HepG2 (cell line): ENCODE data around the gene POLRMT. TPM values are rescaled to one million over a fixed set of nuclear protein-coding genes. Genes with fewer than 3 reads are reported as not detected.
A peak's percentile ranks its signal among the peaks of the same experiment; 100 is the strongest.

Experiments
- HDAC1 ChIP-seq: sonication (generic); formaldehyde crosslinking; IDR thresholded peaks from 2 replicates; pipeline ENCODE4 v1.5.1; 2020; ENCODE audit warnings: mild to moderate bottlenecking, missing genetic modification reagents
- HNRNPH1 ChIP-seq: fragments of 200-400 bp; formaldehyde crosslinking; optimal IDR thresholded peaks from 2 replicates; pipeline ENCODE3; 2017; ENCODE audit warnings: mild to moderate bottlenecking, low read depth, low read length
- HNRNPK ChIP-seq: fragments of 200-400 bp; formaldehyde crosslinking; IDR thresholded peaks from 2 replicates; pipeline ENCODE4 v1.6.1; 2018; ENCODE audit warnings: low read length, low read depth, moderate library complexity, mild to moderate bottlenecking; ENCODE audit not compliant: poor library complexity, severe bottlenecking
- ISL2 ChIP-seq: sonication (generic); formaldehyde crosslinking; IDR thresholded peaks from 2 replicates; pipeline ENCODE4 v1.5.0; 2020; ENCODE audit warnings: missing genetic modification reagents
- NCOA1 ChIP-seq: sonication (generic); formaldehyde crosslinking; IDR thresholded peaks from 2 replicates; pipeline ENCODE4 v1.9.0; 2021; ENCODE audit warnings: missing genetic modification reagents
- PCBP2 ChIP-seq: fragments of 200-400 bp; formaldehyde crosslinking; optimal IDR thresholded peaks from 2 replicates; pipeline ENCODE3; 2018; ENCODE audit warnings: low read length, low read depth; ENCODE audit not compliant: poor library complexity, severe bottlenecking
- PITX1 ChIP-seq: sonication (generic); formaldehyde crosslinking; IDR thresholded peaks from 2 replicates; pipeline ENCODE4 v1.5.1; 2020; ENCODE audit warnings: mild to moderate bottlenecking, missing genetic modification reagents
- RFXANK ChIP-seq: IDR thresholded peaks from 2 replicates; pipeline ENCODE4 v1.6.1; 2016
- TCF7 ChIP-seq: sonication (generic); IDR thresholded peaks from 2 replicates; pipeline ENCODE4 v1.6.1; 2016; ENCODE audit warnings: antibody characterized with exemption, low read depth
- TCF7L2 ChIP-seq: IDR thresholded peaks from 2 replicates; pipeline ENCODE4 v1.6.1; 2011; ENCODE audit warnings: mild to moderate bottlenecking, low read depth, low read length, moderate library complexity
- TP53 ChIP-seq: sonication (generic); formaldehyde crosslinking; conservative IDR thresholded peaks from 2 replicates; pipeline ENCODE4 v1.4.0; 2020; ENCODE audit warnings: missing genetic modification reagents
- ZBTB7B ChIP-seq: sonication (generic); formaldehyde crosslinking; IDR thresholded peaks from 2 replicates; pipeline ENCODE4 v1.4.0; 2020; ENCODE audit warnings: missing genetic modification reagents
- ZFP36L1 ChIP-seq: sonication (generic); formaldehyde crosslinking; IDR thresholded peaks from 2 replicates; pipeline ENCODE4 v1.8.0; 2022; ENCODE audit warnings: mild to moderate bottlenecking, missing genetic modification reagents, moderate library complexity
- ZNF230 ChIP-seq: sonication (generic); formaldehyde crosslinking; IDR thresholded peaks from 2 replicates; pipeline ENCODE4 v1.4.0; 2020; ENCODE audit warnings: mild to moderate bottlenecking, missing genetic modification reagents
- ZNF33B ChIP-seq: sonication (generic); formaldehyde crosslinking; IDR thresholded peaks from 2 replicates; pipeline ENCODE4 v1.5.1; 2020; ENCODE audit warnings: mild to moderate bottlenecking, missing genetic modification reagents
- ZNF549 ChIP-seq: sonication (generic); formaldehyde crosslinking; IDR thresholded peaks from 2 replicates; pipeline ENCODE4 v1.5.0; 2020; ENCODE audit warnings: missing genetic modification reagents
- ZNF746 ChIP-seq: sonication (generic); formaldehyde crosslinking; IDR thresholded peaks from 2 replicates; pipeline ENCODE4 v1.8.0; 2022; ENCODE audit warnings: mild to moderate bottlenecking, missing genetic modification reagents
- ZNF772 ChIP-seq: sonication (generic); formaldehyde crosslinking; IDR thresholded peaks from 2 replicates; pipeline ENCODE4 v1.5.0; 2020; ENCODE audit warnings: mild to moderate bottlenecking, missing genetic modification reagents
- ZNF839 ChIP-seq: sonication (generic); formaldehyde crosslinking; IDR thresholded peaks from 2 replicates; pipeline ENCODE4 v1.4.0; 2020; ENCODE audit warnings: missing genetic modification reagents, mild to moderate bottlenecking, borderline replicate concordance
- polyA plus RNA-seq, 8 experiments: library from polyadenylated mRNA; depleted of rRNA in 3 of 8; stranded (reverse) in 7 of 8; unstranded in 1 of 8; fragments of >200 nt; fragmentation: Illumina TruSeq in 4 of 8; extraction: Trizol in 4 of 8; gene quantifications; 2 replicates each; pipeline versions ENCODE4 v1.2.1 to v1.2.3, GENCODE V29; 2011 to 2016; ENCODE audit warnings: low read depth in 4 of 8, missing spikeins in 1 of 8, mixed read lengths in 1 of 8; ENCODE audit not compliant: insufficient read depth in 1 of 8
- total RNA-seq, 5 experiments: library from RNA; depleted of rRNA; stranded (reverse); fragments of >200 nt; fragmentation: Illumina TruSeq; extraction: Trizol; gene quantifications; 2 replicates each; pipeline ENCODE4 v1.2.3, GENCODE V29; 2016; ENCODE audit warnings: low read depth in 1 of 5
- TF ChIP-seq, protein P1 (sequence below): sonication (generic); formaldehyde crosslinking; IDR thresholded peaks from 2 replicates; pipeline ENCODE4 v1.5.1; 2020; ENCODE audit warnings: mild to moderate bottlenecking, missing genetic modification reagents, borderline replicate concordance
- TF ChIP-seq, protein P2 (sequence below): sonication (generic); formaldehyde crosslinking; IDR thresholded peaks from 2 replicates; pipeline ENCODE4 v1.4.0; 2020; ENCODE audit warnings: missing genetic modification reagents
- TF ChIP-seq, protein P3 (sequence below): sonication (generic); formaldehyde crosslinking; IDR thresholded peaks from 2 replicates; pipeline ENCODE4 v1.4.0; 2020; ENCODE audit warnings: mild to moderate bottlenecking, missing genetic modification reagents, borderline replicate concordance
- TF ChIP-seq, protein P4 (sequence below): sonication (generic); formaldehyde crosslinking; IDR thresholded peaks from 2 replicates; pipeline ENCODE4 v1.8.0; 2022; ENCODE audit warnings: mild to moderate bottlenecking, missing genetic modification reagents

The POLRMT gene
- total and polyA plus RNA-seq, 2 of the 13 experiments (the other 11 are each of a cell fraction or from before 2014, with no cell fraction given): 78.0 to 101 TPM

DNA sequence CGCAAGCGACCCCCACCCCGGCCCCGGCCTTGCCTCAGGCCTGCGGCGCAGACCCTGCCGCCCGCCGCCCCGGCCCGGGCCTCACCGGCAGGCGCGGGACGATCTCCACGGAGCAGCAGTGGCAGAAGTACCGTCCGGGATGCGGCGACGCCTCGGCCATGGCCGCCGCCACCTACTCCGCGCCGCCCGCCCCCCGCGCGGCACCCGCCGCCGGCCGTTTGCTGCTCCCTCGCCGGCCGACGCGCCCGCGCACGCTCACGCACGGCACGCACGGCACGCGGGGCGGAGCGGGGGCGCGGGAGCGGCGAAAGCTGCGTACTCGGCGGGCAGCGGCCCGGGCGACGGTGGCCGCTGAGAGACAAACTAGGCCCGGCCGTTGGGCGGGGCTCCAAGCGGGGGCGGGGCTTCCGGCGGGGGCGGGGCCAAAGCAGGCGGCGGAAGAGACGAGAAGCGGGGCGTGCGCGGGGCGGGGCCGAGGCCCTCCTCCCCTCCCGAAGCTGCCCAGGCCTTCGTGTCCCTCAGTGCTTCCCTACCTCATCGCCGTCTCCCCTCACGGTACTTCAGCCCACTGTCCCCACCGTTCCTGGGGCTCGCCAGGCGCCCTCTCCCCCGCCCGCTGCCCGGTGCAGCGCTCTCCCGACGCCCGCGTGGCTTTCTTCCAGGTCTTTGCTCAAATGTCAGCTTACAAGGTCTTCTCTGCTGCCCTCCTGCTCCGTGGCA is 29.8 kb upstream of the POLRMT start, which contains the start of gene RNF126 (continued):
- TF ChIP-seq, protein P1, sequence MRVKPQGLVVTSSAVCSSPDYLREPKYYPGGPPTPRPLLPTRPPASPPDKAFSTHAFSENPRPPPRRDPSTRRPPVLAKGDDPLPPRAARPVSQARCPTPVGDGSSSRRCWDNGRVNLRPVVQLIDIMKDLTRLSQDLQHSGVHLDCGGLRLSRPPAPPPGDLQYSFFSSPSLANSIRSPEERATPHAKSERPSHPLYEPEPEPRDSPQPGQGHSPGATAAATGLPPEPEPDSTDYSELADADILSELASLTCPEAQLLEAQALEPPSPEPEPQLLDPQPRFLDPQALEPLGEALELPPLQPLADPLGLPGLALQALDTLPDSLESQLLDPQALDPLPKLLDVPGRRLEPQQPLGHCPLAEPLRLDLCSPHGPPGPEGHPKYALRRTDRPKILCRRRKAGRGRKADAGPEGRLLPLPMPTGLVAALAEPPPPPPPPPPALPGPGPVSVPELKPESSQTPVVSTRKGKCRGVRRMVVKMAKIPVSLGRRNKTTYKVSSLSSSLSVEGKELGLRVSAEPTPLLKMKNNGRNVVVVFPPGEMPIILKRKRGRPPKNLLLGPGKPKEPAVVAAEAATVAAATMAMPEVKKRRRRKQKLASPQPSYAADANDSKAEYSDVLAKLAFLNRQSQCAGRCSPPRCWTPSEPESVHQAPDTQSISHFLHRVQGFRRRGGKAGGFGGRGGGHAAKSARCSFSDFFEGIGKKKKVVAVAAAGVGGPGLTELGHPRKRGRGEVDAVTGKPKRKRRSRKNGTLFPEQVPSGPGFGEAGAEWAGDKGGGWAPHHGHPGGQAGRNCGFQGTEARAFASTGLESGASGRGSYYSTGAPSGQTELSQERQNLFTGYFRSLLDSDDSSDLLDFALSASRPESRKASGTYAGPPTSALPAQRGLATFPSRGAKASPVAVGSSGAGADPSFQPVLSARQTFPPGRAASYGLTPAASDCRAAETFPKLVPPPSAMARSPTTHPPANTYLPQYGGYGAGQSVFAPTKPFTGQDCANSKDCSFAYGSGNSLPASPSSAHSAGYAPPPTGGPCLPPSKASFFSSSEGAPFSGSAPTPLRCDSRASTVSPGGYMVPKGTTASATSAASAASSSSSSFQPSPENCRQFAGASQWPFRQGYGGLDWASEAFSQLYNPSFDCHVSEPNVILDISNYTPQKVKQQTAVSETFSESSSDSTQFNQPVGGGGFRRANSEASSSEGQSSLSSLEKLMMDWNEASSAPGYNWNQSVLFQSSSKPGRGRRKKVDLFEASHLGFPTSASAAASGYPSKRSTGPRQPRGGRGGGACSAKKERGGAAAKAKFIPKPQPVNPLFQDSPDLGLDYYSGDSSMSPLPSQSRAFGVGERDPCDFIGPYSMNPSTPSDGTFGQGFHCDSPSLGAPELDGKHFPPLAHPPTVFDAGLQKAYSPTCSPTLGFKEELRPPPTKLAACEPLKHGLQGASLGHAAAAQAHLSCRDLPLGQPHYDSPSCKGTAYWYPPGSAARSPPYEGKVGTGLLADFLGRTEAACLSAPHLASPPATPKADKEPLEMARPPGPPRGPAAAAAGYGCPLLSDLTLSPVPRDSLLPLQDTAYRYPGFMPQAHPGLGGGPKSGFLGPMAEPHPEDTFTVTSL (CRISPR knock-in tag): no peak
- TF ChIP-seq ZNF33B (CRISPR knock-in tag) (no peak), NCOA1 (CRISPR knock-in tag) (no peak), HNRNPK (no peak), ISL2 (CRISPR knock-in tag) (no peak), TCF7 (no peak), ZNF772 (CRISPR knock-in tag) (no peak; the same call in 1 of the 2 replicates), ZNF746 (CRISPR knock-in tag) (no peak), ZFP36L1 (no peak), RFXANK (CRISPR knock-in tag) (no peak), ZNF549 (CRISPR knock-in tag) (no peak), HDAC1 (CRISPR knock-in tag) (peak; percentile 77; the same call in 1 of the 2 replicates), PCBP2 (no peak), ZNF839 (CRISPR knock-in tag) (no peak), TCF7L2 (no peak), ZBTB7B (no peak), HNRNPH1 (no peak), PITX1 (CRISPR knock-in tag) (0 out of 2 replicates have a peak, but pooled peaks have one; percentile 19), ZNF230 (no peak), TP53 (no peak)
- TF ChIP-seq, protein P2, sequence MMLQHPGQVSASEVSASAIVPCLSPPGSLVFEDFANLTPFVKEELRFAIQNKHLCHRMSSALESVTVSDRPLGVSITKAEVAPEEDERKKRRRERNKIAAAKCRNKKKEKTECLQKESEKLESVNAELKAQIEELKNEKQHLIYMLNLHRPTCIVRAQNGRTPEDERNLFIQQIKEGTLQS (CRISPR knock-in tag): no peak
- TF ChIP-seq, protein P3, sequence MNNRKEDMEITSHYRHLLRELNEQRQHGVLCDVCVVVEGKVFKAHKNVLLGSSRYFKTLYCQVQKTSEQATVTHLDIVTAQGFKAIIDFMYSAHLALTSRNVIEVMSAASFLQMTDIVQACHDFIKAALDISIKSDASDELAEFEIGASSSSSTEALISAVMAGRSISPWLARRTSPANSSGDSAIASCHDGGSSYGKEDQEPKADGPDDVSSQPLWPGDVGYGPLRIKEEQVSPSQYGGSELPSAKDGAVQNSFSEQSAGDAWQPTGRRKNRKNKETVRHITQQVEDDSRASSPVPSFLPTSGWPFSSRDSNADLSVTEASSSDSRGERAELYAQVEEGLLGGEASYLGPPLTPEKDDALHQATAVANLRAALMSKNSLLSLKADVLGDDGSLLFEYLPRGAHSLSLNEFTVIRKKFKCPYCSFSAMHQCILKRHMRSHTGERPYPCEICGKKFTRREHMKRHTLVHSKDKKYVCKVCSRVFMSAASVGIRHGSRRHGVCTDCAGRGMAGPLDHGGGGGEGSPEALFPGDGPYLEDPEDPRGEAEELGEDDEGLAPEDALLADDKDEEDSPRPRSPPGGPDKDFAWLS (CRISPR knock-in tag): no peak
- TF ChIP-seq, protein P4, sequence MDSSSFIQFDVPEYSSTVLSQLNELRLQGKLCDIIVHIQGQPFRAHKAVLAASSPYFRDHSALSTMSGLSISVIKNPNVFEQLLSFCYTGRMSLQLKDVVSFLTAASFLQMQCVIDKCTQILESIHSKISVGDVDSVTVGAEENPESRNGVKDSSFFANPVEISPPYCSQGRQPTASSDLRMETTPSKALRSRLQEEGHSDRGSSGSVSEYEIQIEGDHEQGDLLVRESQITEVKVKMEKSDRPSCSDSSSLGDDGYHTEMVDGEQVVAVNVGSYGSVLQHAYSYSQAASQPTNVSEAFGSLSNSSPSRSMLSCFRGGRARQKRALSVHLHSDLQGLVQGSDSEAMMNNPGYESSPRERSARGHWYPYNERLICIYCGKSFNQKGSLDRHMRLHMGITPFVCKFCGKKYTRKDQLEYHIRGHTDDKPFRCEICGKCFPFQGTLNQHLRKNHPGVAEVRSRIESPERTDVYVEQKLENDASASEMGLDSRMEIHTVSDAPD (CRISPR knock-in tag): no peak
